HG03045 (cell line): ENCODE measurements around the gene PPP2R2C.

Experiments used
- ATAC-seq: cut with Tn5 transposase; IDR thresholded peaks from one replicate; pipeline ENCODE4 v1.9.1; 2021; ENCODE audit warnings: mild to moderate bottlenecking, moderate library complexity; ENCODE audit not compliant: unreplicated experiment

Gene PPP2R2C

GRCh38 chr4:6333301-6334202 is 138.9 kb downstream of the PPP2R2C start:
- no peak for ATAC-seq

- ATAC-seq: no peak
These were observed 139.8 kb downstream of the PPP2R2C start for GRCh38 chr4:6332669-6333050.

- no peak for ATAC-seq
These were observed 140.3 kb downstream of the PPP2R2C start for GRCh38 chr4:6332042-6332668.

GRCh38 chr4:6331468-6331867 is 140.9 kb downstream of the PPP2R2C start:
- no peak for ATAC-seq

GRCh38 chr4:6331018-6331417 is 141.4 kb downstream of the PPP2R2C start:
- no peak for ATAC-seq

- ATAC-seq: no peak
These were observed 142.0 kb downstream of the PPP2R2C start for GRCh38 chr4:6330384-6330767.

- no peak for ATAC-seq
These were observed 142.7 kb downstream of the PPP2R2C start for GRCh38 chr4:6329478-6330383.

GRCh38 chr4:6328526-6328925 is 143.9 kb downstream of the PPP2R2C start:
- no peak for ATAC-seq

GRCh38 chr4:6327220-6327917 is 145.0 kb downstream of the PPP2R2C start:
- ATAC-seq: no peak

GRCh38 chr4:6326312-6327060 is 145.9 kb downstream of the PPP2R2C start:
- ATAC-seq: no peak

- no peak for ATAC-seq
These were observed 146.6 kb downstream of the PPP2R2C start for GRCh38 chr4:6325788-6326290.

- no peak for ATAC-seq
These were observed 147.2 kb downstream of the PPP2R2C start for GRCh38 chr4:6324999-6325787.

- ATAC-seq: no peak
These were observed 147.9 kb downstream of the PPP2R2C start for GRCh38 chr4:6324461-6324998.

- no peak for ATAC-seq
These were observed 149.4 kb downstream of the PPP2R2C start for GRCh38 chr4:6322761-6323566.

- ATAC-seq: no peak
These were observed 150.2 kb downstream of the PPP2R2C start for GRCh38 chr4:6322067-6322760.

- no peak for ATAC-seq
These were observed 151.1 kb downstream of the PPP2R2C start for GRCh38 chr4:6321361-6321760.

- no peak for ATAC-seq
These were observed 151.8 kb downstream of the PPP2R2C start for GRCh38 chr4:6320663-6321062.
